HL-60 (cell line): ENCODE results near the gene CSMD2.

Source experiments
- DNase-seq, 2 experiments: peaks; one replicate each; pipeline ENCODE4 v3.0.0-alpha.2; 2010 to 2020; ENCODE audit warnings: low read depth in 1 of 2, low spot score in 1 of 2
- H3K27ac ChIP-seq: fragments of 250-450 bp; sonication (Bioruptor Pico); replicated peaks from 2 replicates; pipeline ENCODE4 v1.5.1; 2020; ENCODE audit warnings: mild to moderate bottlenecking, moderate library complexity
- H3K27me3 ChIP-seq: fragments of 250-450 bp; sonication (Bioruptor Pico); 2 replicates; pipeline ENCODE4 v1.5.1; 2021; ENCODE audit warnings: mild to moderate bottlenecking, moderate library complexity; ENCODE audit not compliant: insufficient read depth, poor library complexity, severe bottlenecking
- H3K4me3 ChIP-seq: replicated peaks from 2 replicates; pipeline ENCODE4 v1.5.1; 2011; ENCODE audit warnings: mild to moderate bottlenecking, control low read depth, low read length; ENCODE audit not compliant: insufficient read depth
- GABPA ChIP-seq: IDR thresholded peaks from 2 replicates; pipeline ENCODE4 v1.6.1; 2012; ENCODE audit warnings: low read depth
- POLR2AphosphoS5 ChIP-seq: IDR thresholded peaks from 2 replicates; pipeline ENCODE4 v1.6.1; 2012; ENCODE audit warnings: low read depth
- SPI1 ChIP-seq: IDR thresholded peaks from 2 replicates; pipeline ENCODE4 v1.6.1; 2012; ENCODE audit warnings: low read depth, mild to moderate bottlenecking, borderline replicate concordance
- TF ChIP-seq, protein P1 (sequence below): IDR thresholded peaks from one replicate; pipeline ENCODE4 v1.5.1; 2011; ENCODE audit warnings: low read length, control low read depth, inconsistent platforms; ENCODE audit not compliant: insufficient read depth
- TF ChIP-seq, protein P2 (sequence below): IDR thresholded peaks from 2 replicates; pipeline ENCODE4 v1.6.1; 2012; ENCODE audit warnings: low read depth; ENCODE audit not compliant: insufficient replicate concordance

Gene CSMD2

DNA sequence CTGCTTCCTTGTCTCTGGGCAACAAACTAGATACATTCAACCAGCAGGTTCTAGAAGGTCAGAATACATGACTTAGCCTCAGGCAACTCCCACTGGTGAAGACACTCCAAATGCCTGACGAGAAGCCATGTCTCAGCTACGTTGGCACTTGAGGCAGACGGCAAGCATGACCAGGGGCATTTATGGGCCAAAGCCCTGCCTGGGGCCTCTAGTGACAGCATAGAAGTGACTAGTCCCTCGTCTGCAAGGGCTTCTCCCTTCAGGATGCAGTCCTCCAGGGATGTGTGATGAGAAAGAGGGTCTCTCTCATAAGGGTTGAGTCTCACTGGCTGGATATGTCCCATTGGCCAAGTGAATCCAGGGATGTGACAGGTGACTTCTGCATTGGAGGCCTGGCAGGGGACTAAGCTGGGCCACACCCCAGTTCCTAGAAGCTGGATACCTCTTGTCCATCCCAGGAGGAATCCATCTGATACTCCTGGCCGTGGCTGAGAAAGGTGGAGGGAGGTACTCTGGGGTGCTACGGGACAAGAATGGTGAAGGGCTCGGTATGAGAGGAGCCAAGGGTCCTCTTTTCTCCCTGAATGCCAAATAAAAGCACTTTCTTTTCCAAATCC is 449.7 kb downstream of the CSMD2 start:
- TF ChIP-seq GABPA (no peak), POLR2AphosphoS5 (no peak), SPI1 (no peak)
- TF ChIP-seq, protein P1, sequence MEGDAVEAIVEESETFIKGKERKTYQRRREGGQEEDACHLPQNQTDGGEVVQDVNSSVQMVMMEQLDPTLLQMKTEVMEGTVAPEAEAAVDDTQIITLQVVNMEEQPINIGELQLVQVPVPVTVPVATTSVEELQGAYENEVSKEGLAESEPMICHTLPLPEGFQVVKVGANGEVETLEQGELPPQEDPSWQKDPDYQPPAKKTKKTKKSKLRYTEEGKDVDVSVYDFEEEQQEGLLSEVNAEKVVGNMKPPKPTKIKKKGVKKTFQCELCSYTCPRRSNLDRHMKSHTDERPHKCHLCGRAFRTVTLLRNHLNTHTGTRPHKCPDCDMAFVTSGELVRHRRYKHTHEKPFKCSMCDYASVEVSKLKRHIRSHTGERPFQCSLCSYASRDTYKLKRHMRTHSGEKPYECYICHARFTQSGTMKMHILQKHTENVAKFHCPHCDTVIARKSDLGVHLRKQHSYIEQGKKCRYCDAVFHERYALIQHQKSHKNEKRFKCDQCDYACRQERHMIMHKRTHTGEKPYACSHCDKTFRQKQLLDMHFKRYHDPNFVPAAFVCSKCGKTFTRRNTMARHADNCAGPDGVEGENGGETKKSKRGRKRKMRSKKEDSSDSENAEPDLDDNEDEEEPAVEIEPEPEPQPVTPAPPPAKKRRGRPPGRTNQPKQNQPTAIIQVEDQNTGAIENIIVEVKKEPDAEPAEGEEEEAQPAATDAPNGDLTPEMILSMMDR: no peak
- TF ChIP-seq, protein P2, sequence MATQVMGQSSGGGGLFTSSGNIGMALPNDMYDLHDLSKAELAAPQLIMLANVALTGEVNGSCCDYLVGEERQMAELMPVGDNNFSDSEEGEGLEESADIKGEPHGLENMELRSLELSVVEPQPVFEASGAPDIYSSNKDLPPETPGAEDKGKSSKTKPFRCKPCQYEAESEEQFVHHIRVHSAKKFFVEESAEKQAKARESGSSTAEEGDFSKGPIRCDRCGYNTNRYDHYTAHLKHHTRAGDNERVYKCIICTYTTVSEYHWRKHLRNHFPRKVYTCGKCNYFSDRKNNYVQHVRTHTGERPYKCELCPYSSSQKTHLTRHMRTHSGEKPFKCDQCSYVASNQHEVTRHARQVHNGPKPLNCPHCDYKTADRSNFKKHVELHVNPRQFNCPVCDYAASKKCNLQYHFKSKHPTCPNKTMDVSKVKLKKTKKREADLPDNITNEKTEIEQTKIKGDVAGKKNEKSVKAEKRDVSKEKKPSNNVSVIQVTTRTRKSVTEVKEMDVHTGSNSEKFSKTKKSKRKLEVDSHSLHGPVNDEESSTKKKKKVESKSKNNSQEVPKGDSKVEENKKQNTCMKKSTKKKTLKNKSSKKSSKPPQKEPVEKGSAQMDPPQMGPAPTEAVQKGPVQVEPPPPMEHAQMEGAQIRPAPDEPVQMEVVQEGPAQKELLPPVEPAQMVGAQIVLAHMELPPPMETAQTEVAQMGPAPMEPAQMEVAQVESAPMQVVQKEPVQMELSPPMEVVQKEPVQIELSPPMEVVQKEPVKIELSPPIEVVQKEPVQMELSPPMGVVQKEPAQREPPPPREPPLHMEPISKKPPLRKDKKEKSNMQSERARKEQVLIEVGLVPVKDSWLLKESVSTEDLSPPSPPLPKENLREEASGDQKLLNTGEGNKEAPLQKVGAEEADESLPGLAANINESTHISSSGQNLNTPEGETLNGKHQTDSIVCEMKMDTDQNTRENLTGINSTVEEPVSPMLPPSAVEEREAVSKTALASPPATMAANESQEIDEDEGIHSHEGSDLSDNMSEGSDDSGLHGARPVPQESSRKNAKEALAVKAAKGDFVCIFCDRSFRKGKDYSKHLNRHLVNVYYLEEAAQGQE: no peak
- no peaks in the 10 kb centered on the region for H3K27me3 ChIP-seq
- H3K4me3 ChIP-seq: no peak overlapping the region
- no peak overlapping the region for H3K27ac ChIP-seq
- no peak for DNase-seq

DNA sequence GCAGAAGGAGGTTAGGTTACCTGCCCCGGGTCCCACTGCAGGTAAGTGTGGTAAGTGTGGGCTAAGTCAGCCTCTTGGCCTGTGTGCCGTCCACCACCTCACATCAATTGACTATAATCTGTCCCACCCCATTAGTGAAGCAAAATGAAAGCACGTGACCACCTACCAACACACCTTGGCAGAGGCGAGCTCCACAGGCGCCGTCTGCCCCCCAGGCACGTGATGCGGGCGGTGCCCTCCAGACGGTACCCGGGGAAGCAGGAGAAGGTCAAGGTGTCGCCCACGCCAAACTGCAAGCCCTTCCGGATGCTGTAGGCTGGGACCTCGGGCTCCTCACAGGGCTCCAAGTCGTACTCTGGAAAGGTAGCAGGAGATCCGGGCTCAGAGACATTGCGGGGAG is 450.6 kb downstream of the CSMD2 start:
- Histone ChIP-seq H3K4me3 (no peak overlapping the region), H3K27me3 (no peaks in the 10 kb centered on the region), H3K27ac (no peak overlapping the region)
- TF ChIP-seq, protein P1: no peak
- no peak for TF ChIP-seq GABPA
- no peak for TF ChIP-seq SPI1
- no peak for TF ChIP-seq POLR2AphosphoS5
- TF ChIP-seq, protein P2: no peak
- no peak for DNase-seq

DNA sequence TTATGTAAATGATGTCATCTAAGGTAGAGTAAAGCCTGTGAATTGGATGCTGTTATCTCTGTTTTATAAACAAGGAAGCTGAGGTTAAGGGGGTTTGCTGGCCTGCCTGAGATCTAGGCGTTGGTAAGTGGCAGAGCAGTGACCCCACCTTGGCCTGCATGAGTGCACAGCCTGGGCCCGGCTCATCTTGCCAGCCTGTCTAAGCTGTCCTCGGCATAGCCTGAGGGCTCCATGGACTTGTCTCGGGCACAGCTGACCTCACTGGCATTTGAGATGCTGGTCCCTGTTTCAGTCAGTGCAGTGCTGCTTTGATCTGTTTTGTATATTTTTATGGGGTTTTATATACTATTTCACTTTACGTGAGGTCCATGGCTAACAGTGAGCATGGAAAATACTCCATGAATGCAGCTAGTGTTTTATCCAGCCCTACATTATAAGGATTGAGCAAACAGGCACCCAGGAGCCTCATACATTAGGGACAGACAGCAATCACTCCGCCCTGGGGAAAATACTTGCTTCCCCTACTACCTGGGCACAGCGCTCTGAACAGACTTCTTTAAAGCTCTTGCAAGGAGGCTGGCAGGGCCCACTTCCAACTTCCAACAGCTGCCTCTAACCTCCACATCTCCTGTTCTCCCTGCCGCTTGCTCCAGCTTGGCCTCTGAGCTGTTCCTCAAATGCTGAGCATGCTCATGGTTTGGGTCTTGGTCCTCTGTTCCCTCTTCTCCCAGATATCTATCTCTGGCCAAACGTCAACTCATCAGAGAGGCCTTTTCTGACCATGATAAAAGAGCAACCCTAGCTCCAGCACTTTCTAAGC is 451.8 kb downstream of the CSMD2 start:
- TF ChIP-seq, protein P2: no peak
- TF ChIP-seq GABPA: no peak
- TF ChIP-seq, protein P1: no peak
- no peak for TF ChIP-seq POLR2AphosphoS5
- TF ChIP-seq SPI1: no peak
- H3K4me3 ChIP-seq: no peak overlapping the region
- DNase-seq: no peak
- H3K27ac ChIP-seq: no peak overlapping the region
- no peaks in the 10 kb centered on the region for H3K27me3 ChIP-seq
